ENCODE measurements around the gene GRID2.

Gene GRID2

DNA sequence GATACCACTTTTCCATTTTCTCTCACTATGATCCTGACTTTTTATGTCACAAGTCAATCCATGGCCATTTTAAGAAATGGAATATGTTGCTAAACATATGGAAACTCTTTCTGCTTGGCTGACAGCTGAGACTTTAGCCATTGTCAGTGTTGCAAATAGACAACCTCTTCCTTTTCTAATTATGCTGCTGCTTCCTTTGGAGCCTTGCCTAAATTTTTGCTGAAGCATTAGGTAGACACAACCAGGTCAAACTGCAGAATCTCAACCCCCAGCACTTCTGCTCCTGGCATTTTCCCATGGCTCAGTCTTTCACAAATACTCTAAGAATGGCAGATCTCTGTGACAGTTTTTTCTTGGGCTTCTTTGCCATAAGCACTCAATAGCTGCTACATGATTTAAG is 543.3 kb downstream of the GRID2 start:
- TF ChIP-seq SNAI2 (CRISPR knock-in tag; IDR thresholded peaks at IDR 0.05) (no peak), ZC3H10 (CRISPR knock-in tag; IDR thresholded peaks at IDR 0.05) (no peak), ARNTL (CRISPR knock-in tag; IDR thresholded peaks at IDR 0.05; ENCODE audit: borderline replicate concordance, low read depth) (no peak), POU6F1 (CRISPR knock-in tag; IDR thresholded peaks at IDR 0.05; ENCODE audit: borderline replicate concordance, low read depth) (no peak)
- no peak for ATAC-seq

DNA sequence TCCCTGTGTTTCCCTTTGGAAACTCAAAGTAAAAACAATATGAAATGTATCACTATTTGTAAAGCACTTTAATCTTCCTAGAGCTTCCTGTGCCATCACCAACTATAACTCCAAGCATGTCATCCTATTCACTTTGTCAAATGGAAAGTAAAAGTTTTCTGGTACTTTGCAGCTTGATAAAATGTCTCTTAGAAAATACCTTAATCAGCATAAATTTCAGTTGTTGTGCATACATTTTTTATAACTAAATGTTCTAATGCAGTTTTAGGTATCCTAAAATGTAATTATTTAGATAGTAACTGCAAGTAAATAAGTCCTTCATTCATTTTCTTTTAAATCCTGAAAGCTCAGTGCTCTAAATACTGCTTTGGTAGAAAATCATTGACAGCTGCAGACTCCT is 558.7 kb downstream of the GRID2 start:
- TF ChIP-seq ISL1 (CRISPR knock-in tag; IDR thresholded peaks at IDR 0.05) = no peak
- TF ChIP-seq, protein P1, sequence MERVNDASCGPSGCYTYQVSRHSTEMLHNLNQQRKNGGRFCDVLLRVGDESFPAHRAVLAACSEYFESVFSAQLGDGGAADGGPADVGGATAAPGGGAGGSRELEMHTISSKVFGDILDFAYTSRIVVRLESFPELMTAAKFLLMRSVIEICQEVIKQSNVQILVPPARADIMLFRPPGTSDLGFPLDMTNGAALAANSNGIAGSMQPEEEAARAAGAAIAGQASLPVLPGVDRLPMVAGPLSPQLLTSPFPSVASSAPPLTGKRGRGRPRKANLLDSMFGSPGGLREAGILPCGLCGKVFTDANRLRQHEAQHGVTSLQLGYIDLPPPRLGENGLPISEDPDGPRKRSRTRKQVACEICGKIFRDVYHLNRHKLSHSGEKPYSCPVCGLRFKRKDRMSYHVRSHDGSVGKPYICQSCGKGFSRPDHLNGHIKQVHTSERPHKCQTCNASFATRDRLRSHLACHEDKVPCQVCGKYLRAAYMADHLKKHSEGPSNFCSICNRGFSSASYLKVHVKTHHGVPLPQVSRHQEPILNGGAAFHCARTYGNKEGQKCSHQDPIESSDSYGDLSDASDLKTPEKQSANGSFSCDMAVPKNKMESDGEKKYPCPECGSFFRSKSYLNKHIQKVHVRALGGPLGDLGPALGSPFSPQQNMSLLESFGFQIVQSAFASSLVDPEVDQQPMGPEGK (CRISPR knock-in tag; IDR thresholded peaks at IDR 0.05; ENCODE audit: borderline replicate concordance) = no peak
- TF ChIP-seq TOX (CRISPR knock-in tag; IDR thresholded peaks at IDR 0.05; ENCODE audit: borderline replicate concordance) = no peak
- no peak for TF ChIP-seq SNAI2 (CRISPR knock-in tag; IDR thresholded peaks at IDR 0.05)
- no peak for TF ChIP-seq BACH2 (CRISPR knock-in tag; IDR thresholded peaks at IDR 0.05; ENCODE audit: borderline replicate concordance)
- TF ChIP-seq ZNF8 (CRISPR knock-in tag; IDR thresholded peaks at IDR 0.05) = no peak
- TF ChIP-seq CSDC2 (CRISPR knock-in tag; IDR thresholded peaks at IDR 0.05) = no peak
- ATAC-seq = no peak

GRCh38 chr4:92864096-92864495 is 560.3 kb downstream of the GRID2 start:
- no peak for ATAC-seq
- TF ChIP-seq CSDC2 (CRISPR knock-in tag; IDR thresholded peaks at IDR 0.05) (no peak), ARNTL (CRISPR knock-in tag; IDR thresholded peaks at IDR 0.05; ENCODE audit: borderline replicate concordance, low read depth) (no peak), ZC3H10 (CRISPR knock-in tag; IDR thresholded peaks at IDR 0.05) (no peak), ZNF565 (CRISPR knock-in tag; conservative IDR thresholded peaks at IDR 0.05; ENCODE audit: low read depth) (no peak), OSR1 (CRISPR knock-in tag; IDR thresholded peaks at IDR 0.05) (no peak), ISL1 (CRISPR knock-in tag; IDR thresholded peaks at IDR 0.05) (no peak), ZFP30 (CRISPR knock-in tag; IDR thresholded peaks at IDR 0.05) (no peak), ZNF70 (CRISPR knock-in tag; IDR thresholded peaks at IDR 0.05) (no peak), GLIS3 (CRISPR knock-in tag; IDR thresholded peaks at IDR 0.05) (no peak), ZFP3 (CRISPR knock-in tag; IDR thresholded peaks at IDR 0.05) (no peak), TCF4 (CRISPR knock-in tag; IDR thresholded peaks at IDR 0.05; ENCODE audit: borderline replicate concordance) (no peak), RARB (CRISPR knock-in tag; IDR thresholded peaks at IDR 0.05) (no peak)
- TF ChIP-seq, protein P2, sequence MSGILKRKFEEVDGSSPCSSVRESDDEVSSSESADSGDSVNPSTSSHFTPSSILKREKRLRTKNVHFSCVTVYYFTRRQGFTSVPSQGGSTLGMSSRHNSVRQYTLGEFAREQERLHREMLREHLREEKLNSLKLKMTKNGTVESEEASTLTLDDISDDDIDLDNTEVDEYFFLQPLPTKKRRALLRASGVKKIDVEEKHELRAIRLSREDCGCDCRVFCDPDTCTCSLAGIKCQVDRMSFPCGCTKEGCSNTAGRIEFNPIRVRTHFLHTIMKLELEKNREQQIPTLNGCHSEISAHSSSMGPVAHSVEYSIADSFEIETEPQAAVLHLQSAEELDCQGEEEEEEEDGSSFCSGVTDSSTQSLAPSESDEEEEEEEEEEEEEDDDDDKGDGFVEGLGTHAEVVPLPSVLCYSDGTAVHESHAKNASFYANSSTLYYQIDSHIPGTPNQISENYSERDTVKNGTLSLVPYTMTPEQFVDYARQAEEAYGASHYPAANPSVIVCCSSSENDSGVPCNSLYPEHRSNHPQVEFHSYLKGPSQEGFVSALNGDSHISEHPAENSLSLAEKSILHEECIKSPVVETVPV (CRISPR knock-in tag; IDR thresholded peaks at IDR 0.05) = no peak
- TF ChIP-seq, protein P1 (CRISPR knock-in tag; IDR thresholded peaks at IDR 0.05; ENCODE audit: borderline replicate concordance) = no peak

DNA sequence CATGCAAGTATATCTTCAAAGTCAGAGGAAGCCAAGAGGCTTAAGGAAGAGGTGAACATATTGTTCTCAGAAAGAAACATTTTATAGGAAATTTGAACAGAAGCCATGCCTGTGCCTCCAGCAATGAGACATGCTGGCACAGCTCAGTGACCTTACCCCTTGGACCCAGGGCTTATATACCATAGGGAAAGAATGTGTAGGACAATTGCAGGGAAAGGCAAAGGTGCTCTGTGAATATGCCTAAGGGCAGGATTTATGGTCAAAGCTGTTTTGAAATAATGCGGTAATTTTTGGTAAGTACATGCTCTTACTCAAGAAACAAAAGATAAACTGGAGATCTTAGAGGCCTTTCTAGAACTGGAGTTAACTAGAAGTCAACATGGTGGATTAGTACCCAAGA is 568.8 kb downstream of the GRID2 start:
- TF ChIP-seq ZNF565 (CRISPR knock-in tag; conservative IDR thresholded peaks at IDR 0.05; ENCODE audit: low read depth) = no peak
- no peak for TF ChIP-seq GLIS3 (CRISPR knock-in tag; IDR thresholded peaks at IDR 0.05)
- TF ChIP-seq, protein P2 (CRISPR knock-in tag; IDR thresholded peaks at IDR 0.05) = no peak
- no peak for TF ChIP-seq TCF4 (CRISPR knock-in tag; IDR thresholded peaks at IDR 0.05; ENCODE audit: borderline replicate concordance)
- no peak for TF ChIP-seq ZFP30 (CRISPR knock-in tag; IDR thresholded peaks at IDR 0.05)
- TF ChIP-seq BACH2 (CRISPR knock-in tag; IDR thresholded peaks at IDR 0.05; ENCODE audit: borderline replicate concordance) = no peak
- no peak for TF ChIP-seq SNAI2 (CRISPR knock-in tag; IDR thresholded peaks at IDR 0.05)
- no peak for TF ChIP-seq CSDC2 (CRISPR knock-in tag; IDR thresholded peaks at IDR 0.05)
- no peak for TF ChIP-seq RARB (CRISPR knock-in tag; IDR thresholded peaks at IDR 0.05)
- ATAC-seq = no peak

Measured in SK-N-SH treated with all-trans-retinoic acid at 6 μM for 48 hours (cell line).